Suprapubic skin (tissue), 4 donors: Measurements from ENCODE around the gene TFAP2B.

ENCODE experiments used
- CTCF ChIP-seq, 2 donors: fragments of 200-600 bp in 1 of 2; fragments of 450-650 bp in 1 of 2; sonication (generic) in 1 of 2; IDR thresholded peaks; one replicate each; pipeline ENCODE4 v1.5.1; 2016 to 2019; ENCODE audit warnings: antibody characterized with exemption in 2 of 2, mild to moderate bottlenecking in 1 of 2, moderate library complexity in 1 of 2
- EP300 ChIP-seq: sonication (generic); formaldehyde crosslinking; IDR thresholded peaks from one replicate; pipeline ENCODE4 v1.6.1; 2017; ENCODE audit warnings: antibody characterized with exemption
- POLR2A ChIP-seq, 2 donors: fragments of 450-650 bp; IDR thresholded peaks; one replicate each; pipeline ENCODE4 v1.6.1; 2017; ENCODE audit warnings: antibody characterized with exemption in 2 of 2, mild to moderate bottlenecking in 2 of 2, moderate library complexity in 2 of 2
- POLR2AphosphoS5 ChIP-seq, 3 donors: sonication (generic); formaldehyde crosslinking; IDR thresholded peaks; one replicate each; pipeline ENCODE4 v1.6.1; 2017; ENCODE audit warnings: antibody characterized with exemption in 3 of 3

GRCh38 chr6:50837589-50838445, 19.1 kb downstream of the TFAP2B start:
- no peak for TF ChIP-seq CTCF (IDR thresholded peaks at IDR 0.05)
- TF ChIP-seq POLR2AphosphoS5 (IDR thresholded peaks at IDR 0.05) = no peak
- no peak for TF ChIP-seq POLR2A (IDR thresholded peaks at IDR 0.05)
- TF ChIP-seq EP300 = no peak
